Posterior cingulate gyrus (tissue), 11 donors: Measurements from ENCODE around the gene PIEZO1.
"Not testable (repeated sequence)": the region's sequence is repeated elsewhere in the genome, so short reads cannot be mapped to it uniquely, and the experiment has no call there.

Source experiments
- DNase-seq, 10 donors: peaks; one replicate each; pipeline versions ENCODE4 v3.0.0 to v3.0.0-alpha.2; 2020 to 2021; ENCODE audit warnings: mixed read lengths in 3 of 10
- intact Hi-C: fragments of 100-400 bp; cut with DNase I; formaldehyde crosslinking; loops from one replicate; pipeline ENCODE4 v1.15.1; 2023

PIEZO1 gene

DNA sequence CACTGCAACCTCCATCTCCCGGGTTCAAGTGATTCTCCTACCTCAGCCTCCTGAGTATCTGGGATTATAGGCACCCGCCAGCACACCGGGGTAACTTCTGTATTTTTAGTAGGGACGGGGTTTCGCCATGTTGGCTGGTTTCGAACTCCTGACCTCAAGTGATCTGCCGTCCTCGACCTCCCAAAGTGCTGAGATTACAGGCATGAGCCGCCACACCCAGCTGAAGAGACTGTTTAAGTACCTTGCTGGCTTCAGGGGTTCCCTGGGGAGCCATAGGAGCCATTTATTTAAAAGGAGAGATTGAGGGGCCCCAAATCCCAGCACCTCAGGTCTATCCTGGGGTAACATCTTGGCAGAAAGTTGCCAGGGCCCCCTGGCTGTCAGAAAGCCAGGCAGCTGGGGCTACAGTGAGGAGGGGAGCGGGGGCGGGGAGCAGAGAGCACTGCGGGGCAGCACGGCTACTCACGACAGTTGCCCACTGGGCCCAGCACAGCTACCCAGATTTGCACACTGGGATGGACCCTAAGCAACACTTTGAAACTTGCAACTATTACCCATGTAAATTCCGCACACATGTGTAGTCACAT, 100.4 kb downstream of the PIEZO1 start:
- DNase-seq = no peak
- intact Hi-C loops = no loop called here

DNA sequence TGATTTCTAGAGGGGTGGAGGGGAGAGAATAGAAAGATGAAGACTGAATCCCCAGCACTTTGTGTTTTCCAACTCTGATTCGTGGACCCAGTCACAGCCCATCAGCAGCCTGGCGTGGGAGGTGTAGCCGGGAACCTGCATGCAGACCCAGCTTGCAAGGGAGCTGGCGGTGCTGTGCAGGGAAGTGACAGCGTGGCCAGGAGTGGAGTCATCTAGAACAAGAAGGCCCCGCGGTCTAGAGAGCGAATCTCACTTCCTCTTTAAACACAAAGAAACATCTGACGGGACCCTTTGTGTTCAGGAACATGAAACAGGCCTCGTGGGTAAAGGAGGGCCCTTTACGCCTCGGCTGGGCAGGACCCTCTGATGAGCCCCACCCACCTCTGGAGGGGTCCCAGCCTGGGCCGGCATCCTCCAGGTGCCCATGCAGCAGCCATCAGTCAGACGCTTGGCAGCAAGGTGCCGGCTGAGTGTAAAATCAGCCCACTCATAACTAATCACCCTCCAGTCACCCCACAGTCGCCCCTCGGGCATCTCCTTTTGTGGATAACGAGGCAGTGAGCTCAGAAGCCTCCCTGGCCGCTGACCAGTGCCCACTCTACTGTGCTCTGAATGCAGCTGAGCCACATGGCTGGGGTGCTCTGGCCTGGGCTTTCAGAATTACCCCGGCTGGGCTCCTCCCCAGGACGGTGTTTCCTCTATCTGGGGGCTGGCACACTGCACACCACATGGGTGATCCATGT, 103.1 kb downstream of the PIEZO1 start:
- DNase-seq = peak; percentile 37 to 97 (median 78)

DNA sequence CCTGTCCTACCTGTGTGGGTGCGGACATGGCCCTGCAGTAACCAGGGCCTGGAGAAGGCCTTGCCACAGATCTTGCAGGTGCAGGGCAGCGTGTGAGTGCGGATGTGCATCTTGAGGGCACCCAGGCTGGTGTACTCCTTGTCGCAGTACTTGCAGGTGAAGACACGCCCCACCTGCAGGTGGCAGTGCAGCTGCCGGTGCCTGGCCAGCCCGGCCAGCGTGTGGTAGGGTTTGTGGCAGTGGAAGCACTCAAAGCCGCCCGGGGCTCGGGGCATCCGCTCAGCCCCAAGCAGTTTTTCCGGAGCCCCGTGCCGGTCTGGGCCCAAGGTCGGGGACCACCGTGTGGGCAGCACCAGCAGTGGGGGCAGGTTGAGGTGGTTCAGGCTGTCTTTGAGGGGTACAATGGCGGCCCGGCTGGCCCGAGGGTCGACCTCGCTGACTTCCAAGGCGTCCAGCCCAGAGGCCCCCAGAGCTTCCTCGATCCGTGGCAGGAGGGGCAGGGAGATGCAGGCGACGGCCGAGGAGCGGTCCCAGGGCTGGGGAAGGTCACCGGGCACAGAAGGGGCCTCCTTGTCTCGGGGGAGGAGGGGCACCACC, 103.8 kb downstream of the PIEZO1 start:
- DNase-seq = no peak
- intact Hi-C loops = no loop called here

More for the DNA sequence above, 103.1 kb downstream of the PIEZO1 start:
- intact Hi-C loops = no loop called here

DNA sequence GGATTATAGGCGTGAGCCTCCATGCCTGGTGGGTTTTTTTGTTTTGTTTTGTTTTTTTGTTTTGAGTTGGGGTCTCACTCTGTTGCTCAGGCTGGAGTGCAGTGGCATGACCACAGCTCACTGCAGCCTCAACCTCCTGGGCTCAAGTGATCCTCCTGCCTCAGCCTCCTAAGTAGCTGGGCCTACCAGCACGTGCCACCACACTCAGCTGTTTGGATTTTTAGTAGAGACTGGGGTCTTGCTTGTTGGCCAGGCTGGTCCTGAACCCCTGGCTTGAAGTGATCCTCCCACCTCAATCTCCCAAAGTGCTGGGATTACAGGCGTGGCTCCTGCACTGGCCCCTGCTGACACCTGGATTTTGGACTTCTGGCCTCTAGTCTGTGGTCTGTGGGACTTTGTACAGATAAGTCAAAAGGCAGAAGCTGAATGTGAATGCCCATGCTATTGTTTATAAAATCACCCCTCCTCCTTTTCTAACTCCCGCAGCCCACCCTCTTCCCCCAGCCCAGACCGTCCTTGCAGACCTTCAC, 104.4 kb downstream of the PIEZO1 start:
- DNase-seq = no peak
- intact Hi-C loops = no loop called here

DNA sequence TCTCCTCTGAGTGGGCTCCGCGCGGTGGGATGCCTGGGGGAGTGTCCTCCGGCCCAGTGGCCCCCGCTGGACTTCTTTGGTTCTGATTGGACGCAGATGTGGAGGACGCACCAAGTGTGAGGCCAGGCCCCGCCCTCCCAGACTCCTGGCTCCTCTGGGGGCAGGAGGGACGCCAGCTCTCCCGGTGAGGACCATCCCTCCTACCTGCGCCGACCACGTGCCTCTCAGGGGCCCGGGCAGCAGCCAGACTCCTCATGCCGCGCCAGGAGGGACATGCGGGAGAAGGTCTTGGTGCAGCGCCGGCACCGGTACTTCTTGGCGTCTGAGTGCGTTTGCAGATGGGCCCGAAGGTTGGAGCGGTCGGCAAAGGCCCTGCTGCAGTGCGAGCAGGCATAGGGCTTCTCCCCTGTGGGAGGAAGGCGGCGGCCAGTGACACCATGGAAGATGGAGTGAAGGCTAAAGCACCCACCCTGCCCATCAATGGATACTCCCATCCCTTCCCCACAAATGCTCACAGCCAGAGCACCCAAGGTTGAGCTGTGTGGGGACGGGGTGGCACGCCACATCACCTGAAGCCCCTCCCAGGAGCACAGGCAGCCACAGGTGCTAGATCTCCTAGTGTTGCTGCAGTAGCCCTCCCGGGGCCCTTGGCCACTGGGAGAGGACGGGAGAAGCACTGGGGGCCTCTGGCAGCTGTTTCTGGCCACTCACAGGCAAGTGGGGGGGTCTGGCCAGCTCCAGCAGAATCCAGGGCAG, 106.6 kb downstream of the PIEZO1 start:
- intact Hi-C loops = no loop called here
- peak in 1 of 10 donors; percentile 82 for DNase-seq

DNA sequence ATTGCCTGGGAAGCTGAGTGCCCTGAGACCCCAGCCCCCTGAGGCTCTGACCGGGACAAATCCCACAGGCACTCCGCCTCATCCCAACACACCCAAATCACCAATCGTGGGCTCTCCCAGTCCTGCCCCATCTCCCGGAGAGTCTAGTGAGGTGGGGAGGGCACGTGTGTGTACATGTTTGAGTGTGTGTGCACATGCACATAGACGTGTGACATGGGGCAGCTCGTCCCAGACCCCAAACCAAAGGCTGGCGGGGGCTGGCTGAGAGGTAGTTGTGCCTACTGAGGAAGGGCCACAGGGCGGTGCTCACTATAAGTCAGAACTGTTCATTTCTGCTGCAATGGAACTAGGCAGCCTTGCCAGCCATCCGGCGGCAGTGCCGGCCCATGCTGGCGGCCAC, 107.3 kb downstream of the PIEZO1 start:
- DNase-seq = no peak
- intact Hi-C loops = no loop called here

DNA sequence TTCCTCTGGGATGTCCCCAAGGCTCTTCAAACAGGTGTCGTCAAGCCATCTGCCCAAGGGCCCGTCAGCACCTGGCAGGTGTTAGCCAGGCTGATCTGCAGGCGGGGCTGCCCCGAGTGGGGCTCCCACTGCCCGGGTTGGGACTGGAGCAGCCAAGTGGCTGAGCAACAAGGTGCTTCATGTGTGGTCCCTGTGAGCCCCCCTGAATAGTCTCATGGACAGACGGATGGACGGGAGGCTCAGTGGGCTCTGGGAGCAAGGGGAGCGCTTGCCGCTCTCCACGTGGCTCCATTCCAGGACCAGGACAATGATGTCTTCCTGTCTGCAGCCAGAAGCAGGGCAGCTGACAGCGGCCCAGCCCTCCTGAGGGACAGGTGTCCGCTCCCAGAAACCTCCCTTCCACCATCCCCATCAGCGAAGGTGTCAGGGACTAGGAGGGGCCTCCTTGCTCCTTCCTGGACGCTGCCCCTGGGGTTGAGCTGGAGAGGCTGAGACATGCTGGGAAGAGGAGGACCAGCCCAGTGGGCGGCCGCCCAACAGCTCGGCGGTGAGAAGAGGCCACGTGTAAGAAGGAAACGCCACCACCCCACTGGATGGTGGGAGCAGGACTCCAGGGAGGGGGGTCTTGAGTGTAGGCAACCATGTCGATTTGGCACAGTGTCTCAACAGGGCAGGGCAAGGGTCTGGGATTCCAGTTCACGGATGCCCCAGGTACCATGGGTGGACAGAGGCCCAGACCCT, 108.3 kb downstream of the PIEZO1 start:
- intact Hi-C loops = no loop called here
- no peak for DNase-seq

DNA sequence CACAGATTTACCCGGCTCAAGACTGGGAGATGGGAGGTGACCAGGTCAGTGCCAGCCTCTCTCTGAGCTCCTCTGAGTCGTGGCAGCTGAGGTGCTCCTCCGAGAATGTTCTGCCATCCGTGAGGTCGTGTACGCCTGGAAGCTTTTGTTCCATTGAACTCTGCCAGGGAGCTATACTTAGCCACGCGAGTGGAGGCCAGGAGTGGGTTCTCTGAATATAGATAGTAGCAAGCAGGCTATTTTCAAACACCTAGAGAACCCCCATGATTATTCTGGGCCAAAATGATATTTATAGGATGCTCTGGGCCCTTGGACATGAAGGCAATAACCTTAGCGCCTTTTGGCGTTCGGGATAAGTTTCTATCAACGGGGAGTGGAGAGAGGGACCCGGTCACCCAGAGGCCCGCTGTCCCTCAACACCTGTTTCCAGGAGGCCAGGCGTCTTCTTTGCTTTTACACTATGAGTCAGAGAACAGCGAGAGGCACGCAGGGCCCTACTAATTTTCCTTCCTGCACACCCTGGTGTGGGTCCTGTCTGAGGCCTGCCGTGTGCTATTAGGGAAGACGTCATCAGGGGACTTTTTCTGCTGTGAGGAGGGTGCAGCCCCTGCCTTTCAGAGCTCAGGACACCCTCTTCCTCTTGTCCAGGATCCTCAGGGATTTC, 111.2 kb downstream of the PIEZO1 start:
- DNase-seq = no peak
- intact Hi-C loops = no loop called here

DNA sequence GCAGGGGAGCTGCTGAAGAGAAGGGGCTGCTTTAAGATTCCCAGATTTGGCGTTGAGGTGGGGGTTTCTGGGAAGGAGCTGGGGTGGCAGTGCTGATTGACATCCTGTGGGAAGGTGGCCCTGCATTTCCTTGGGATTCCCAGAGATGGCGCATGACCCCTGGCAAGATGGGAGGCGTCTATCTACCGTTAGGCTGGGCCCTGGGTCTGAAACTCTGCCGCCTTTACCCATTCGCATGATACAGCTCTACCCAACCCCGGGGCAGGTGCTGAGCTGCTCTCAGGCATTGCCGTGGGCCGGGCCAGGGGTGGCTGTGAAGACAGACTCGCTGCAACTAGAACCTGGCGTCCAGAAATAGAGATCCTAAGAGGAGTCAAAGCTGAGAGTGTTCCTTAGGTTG, 112.2 kb downstream of the PIEZO1 start:
- intact Hi-C loops = no loop called here
- no peak for DNase-seq

DNA sequence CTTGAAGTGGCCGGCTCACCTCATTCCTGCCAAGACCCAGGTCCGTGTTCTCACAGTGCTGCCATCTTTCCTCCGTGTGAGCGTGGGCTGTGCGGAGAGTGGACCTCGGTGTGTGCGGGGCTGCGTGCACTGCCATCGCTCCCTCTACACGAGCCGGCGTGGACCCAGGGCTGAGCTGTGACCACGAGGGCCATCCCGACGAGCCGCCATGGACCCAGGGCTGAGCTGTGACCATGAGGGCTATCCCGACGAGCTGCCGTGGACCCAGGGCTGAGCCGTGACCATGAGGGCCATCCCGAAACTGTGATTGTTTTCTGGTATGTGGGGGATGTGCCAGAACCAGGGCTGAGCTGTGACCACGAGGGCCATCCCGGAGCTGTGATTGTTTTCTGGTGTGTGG, 113.2 kb downstream of the PIEZO1 start:
- intact Hi-C loops = no loop called here
- DNase-seq = peak in 1 of 10 donors; percentile 82

DNA sequence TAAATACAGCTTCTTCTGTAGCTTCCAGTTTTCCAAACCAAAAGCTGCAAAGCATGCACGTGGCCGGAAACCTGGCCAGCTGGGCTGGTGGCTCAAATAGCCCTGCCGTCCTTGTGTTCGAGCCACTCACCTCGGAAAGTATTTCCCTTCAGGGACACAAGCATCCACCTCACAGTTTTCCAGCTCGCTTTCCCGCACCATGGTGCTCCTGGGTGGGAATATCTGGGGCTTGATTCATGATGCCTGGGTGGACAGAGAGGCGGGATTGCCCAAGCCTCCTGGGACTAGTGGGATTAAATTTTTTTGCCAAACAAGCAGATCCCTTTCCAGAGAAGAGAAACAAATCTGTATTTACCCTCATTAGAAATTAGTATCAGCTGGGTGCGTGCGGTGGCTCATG, 115.0 kb downstream of the PIEZO1 start:
- DNase-seq = no peak
- intact Hi-C loops = no loop called here

DNA sequence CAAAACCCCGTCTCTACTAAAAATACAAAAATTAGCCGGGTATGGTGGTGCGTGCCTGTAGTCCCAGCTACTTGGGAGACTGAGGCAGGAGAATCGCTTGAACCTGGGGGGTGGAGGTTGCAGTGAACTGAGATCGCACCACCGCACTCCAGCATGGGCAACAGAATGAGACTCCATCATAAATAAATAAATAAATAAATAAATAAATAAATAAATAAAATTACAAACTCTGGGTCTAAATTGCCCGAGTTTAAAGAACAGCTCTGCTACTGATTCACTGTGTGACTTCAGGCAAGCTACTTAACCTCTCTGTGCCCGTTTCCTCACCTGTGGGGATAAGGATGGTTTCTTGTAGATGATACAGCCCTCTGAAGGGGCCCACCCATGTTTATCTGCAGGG, 115.5 kb downstream of the PIEZO1 start:
- intact Hi-C loops, DNase-seq: not testable (repeated sequence)

DNA sequence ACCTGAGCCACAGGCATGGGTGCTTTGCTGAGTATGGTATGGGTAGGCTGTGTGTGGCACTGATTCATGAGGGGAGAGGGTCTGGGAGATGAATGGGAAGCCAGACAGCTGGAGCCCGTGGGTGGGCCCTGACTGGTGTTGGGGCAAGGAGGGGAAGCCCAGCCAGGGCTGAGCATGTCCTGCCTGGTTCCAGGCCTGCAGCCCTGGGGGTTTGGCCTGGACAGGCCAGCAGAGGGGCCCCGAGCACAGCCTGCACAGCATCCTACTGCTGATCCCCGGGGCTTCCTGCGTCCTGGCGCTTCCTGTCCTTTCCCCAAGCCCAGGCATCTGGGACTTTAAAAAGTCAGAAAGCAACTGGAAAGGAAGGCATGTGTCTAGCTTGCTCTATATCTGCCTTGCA, 117.6 kb downstream of the PIEZO1 start:
- intact Hi-C loops = no loop called here
- DNase-seq = no peak

DNA sequence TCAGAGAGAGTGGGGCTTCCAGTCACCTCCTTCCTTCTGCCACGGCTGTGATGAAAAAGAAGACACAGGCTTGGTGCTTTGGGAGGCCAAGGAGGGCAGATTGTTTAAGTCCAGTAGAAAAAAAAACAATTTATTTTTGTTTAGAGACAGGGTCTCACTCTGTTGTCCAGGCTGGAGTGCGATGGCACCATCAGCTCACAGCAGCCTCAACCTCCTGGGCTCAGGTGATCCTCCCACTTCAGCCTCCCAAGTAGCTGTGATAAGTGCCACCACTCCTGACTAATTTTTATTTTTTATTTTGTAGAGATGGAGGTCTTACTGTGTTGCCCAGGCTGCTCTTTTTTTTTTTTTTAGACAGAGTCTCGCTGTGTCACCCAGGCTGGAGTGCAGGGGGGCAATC, 119.5 kb downstream of the PIEZO1 start:
- no peak for DNase-seq
- intact Hi-C loops = no loop called here
